ENCODE measurements around the gene SPI1.

The SPI1 gene

GRCh38 chr11:47378010-47378835 is at the start of gene SPI1:
Gene SPI1, minus strand, starts transcription at chr11:47378547. Its CDS starts 194 bp downstream, at chr11:47378353.
- DNase-seq (ENCODE audit: low spot score): no peak

GRCh38 chr11:47426062-47426956 is 48.0 kb upstream of the SPI1 start, which contains the start of gene PSMC3:
Gene PSMC3, minus strand, starts transcription at chr11:47426439. Its CDS starts 160 bp downstream, at chr11:47426279.
- peak; percentile 97 for DNase-seq (ENCODE audit: low spot score)

DNA sequence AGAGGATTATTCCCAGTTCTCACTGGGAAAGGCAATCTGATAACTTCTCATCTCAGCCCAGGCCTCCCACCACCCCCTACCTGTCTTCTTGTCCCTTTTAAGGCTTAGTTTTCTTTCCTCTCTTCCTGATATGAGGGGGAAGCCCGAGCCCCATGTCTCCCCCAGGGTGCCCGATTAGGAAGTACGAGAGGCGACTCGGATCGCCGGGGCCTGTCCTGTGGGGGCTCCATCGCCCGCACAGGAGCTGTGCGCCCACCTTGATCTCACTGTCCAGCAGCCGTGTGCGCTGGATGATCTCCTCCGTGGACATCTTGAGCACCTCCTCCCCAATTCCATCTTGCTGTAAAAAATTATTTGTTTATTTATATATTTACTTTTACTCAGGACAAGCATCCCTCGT is 47.3 kb upstream of the SPI1 start:
- no peak for DNase-seq (ENCODE audit: low spot score)

DNA sequence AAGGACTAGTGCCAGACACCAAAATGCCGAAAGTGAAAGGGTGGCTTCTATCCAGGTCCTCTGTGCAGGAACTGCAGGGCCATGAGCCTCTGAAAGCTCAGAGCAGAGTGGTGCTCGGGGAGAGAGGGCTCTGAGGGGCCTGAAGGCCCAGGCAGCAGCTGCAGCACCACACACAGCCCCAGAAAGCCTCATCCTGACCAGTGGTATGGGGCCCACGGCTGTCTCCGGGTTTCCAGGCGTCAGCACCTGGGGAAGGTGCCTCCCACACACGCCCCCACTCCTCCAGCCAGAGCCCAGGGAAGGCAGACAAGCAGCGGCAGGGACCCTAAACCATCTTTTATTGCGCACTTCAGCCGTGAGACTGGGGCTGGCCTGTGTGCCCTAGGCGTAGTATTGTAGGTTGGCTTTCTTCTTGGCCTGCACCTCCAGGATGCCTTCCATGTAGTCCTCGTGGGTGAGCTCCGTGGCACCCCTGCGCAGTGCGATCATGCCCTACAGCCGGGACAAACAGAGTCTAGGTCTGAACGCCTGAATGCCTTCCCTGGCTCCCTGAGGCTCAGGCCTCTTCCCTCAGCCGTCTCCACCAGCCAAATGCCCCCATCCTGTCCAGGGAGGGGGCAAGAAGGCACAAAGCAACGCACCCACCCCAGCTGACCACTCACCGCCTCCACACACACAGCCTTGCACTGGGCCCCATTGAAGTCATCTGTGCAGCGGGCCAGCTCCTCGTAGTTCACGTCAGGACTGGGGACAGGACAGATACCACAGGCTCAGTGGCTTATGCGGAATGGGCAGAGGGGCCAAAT is 40.3 kb upstream of the SPI1 start:
- DNase-seq (ENCODE audit: low spot score): no peak

GRCh38 chr11:47417712-47418111 is 39.4 kb upstream of the SPI1 start:
- no peak for DNase-seq (ENCODE audit: low spot score)

- peak; percentile 90 for DNase-seq (ENCODE audit: low spot score)
Observed at GRCh38 chr11:47415949-47416472, 37.7 kb upstream of the SPI1 start.

- no peak for DNase-seq (ENCODE audit: low spot score)
Observed at GRCh38 chr11:47415091-47415854, 36.9 kb upstream of the SPI1 start.

GRCh38 chr11:47414685-47415070 is 36.3 kb upstream of the SPI1 start:
- DNase-seq (ENCODE audit: low spot score): no peak

DNA sequence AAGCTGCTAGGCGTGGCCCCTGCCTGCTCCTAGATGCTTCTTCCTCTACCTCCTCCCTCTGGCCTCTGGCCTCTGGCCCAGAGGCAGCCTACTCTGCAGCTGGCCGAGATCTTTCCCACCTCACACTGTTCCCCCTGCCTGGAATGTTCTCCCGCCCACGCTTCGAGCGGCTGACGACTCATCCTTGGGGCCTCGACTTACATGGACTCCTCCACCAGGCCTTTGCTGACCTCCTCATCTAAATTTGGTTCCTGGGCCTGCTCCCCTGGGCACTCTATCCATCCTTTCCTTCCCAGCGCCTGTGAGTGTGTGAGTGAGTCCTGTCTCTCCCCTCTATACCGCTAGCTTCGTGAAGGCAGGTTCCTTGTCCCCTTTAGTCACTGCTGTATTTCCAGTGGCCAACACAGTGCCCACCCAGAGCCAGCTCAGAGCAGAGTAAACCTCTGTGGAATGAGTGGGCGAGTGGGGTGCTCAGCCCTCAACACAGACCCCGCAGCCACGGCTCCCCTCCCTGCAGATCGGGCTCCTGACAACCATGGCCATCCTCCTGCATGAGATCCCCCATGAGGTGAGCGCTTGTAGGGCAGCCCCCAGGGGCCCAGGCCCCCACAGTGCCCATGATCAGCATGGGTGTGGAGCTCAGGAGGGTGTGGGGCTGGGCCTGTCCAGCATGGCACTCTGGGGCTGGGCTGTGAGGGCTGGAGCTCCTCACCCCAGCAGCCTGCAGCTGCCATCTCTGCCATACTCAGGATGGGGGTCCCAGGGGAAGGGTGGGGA is 35.7 kb upstream of the SPI1 start:
- DNase-seq (ENCODE audit: low spot score): peak; percentile 44

GRCh38 chr11:47413351-47413750 is 35.0 kb upstream of the SPI1 start:
- DNase-seq (ENCODE audit: low spot score): no peak

DNA sequence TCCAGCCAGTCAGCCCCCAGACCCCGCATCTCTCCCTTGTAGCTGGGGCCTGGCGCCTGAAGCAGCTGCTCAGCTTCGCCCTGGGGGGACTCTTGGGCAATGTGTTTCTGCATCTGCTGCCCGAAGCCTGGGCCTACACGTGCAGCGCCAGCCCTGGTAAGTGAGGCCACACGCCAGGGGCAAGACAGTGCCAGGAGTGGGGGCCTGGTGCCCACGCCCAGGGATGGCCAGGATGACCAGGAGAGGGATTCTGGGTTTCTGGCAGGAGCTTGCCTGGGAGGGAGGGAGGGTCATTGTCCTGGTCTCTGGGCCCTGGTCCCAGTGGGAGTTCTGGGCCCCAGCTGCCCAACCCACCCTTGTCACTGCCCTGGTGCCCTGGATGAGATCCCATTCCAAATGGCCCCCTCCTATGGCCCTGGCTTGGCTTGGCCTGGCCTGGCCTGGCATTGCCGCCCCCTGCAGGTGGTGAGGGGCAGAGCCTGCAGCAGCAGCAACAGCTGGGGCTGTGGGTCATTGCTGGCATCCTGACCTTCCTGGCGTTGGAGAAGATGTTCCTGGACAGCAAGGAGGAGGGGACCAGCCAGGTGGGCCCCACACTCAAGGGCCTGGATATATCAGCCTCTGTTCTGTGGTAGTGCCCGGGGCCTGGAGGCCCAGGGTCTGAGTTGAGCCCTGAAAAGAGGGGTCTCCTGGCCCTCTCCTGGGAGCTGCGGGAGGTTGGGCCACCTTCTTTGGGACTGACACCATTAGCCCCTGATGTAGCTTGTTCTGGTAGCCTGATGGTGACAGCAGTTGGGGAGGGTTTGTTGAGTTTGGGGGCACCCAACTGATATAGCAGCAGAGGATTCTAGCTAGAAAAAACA is 33.8 kb upstream of the SPI1 start:
- DNase-seq (ENCODE audit: low spot score): peak; percentile 58

GRCh38 chr11:47410370-47411264 is 32.3 kb upstream of the SPI1 start:
- DNase-seq (ENCODE audit: low spot score): no peak

- peak; percentile 43 for DNase-seq (ENCODE audit: low spot score)
Observed at GRCh38 chr11:47409440-47410369, 31.4 kb upstream of the SPI1 start.

DNA sequence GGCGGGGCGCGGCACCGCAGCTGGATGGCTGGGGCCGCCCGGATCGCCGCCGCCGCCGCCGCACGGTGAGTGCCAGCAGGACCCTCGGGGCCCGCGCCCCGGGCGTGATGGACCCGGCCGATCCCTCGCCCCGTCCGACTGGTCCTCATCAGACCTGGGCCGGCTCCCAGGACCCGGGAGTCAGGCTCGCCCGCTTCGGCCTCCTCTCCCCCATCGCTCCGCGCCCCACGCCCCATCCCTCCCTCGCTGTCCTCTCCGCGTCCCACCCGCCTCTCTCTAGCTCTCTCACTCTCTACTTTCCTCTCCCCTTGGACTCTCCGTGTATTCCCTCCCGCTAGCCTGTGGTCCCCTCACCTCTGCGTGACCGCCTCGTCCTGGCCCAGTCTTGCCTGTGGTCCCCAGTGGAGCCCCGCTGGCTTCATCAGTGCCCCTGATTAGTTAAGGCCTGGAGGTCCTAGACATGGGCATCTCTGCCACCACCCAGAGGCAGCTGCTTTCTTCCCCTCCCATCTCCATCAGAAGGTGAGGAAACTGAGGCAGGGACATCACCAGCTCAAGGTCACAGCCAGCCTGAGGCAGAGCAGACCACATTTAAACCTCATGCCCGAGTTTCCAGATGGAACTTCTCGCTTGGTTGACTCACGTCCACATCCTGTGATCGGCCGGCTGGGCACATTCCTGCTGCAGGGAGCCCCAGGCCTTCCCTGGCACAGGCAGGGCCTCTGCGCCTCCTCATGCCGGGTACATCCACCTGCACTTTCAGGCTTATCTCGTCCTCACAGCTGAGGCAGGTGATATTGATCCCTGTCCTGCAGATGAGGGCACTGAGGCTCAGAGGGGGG is 30.5 kb upstream of the SPI1 start:
- peak; percentile 89 for DNase-seq (ENCODE audit: low spot score)

- peak; percentile 96 for DNase-seq (ENCODE audit: low spot score)
Observed at GRCh38 chr11:47407746-47408590, 29.6 kb upstream of the SPI1 start, which contains the start of gene SLC39A13. Gene SLC39A13, plus strand, starts transcription at chr11:47408590. Its CDS starts 1,505 bp downstream, at chr11:47410095.
